ENCODE measurements around the gene ALDH5A1.

Gene ALDH5A1

DNA sequence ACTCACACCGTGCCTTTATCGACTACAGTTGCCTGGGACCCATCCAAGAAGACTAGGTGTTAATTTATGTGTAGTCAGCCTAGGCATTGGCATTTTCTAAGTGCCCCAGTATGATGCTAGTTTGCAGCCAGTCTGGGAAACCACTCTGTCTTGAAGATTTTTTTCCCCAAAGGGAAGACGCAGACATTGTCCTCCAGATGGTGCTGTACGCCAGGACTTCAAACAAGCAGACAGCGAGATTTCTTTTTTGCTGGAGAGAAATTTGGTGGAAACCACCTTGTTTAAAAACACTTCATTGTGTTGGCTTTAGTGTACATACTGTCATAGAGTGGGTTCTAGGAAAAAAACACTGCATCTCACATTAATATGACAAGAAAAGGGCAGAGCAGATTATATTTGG, 30.0 kb downstream of the ALDH5A1 start:
- DNase-seq (no peak), ATAC-seq (no peak)

DNA sequence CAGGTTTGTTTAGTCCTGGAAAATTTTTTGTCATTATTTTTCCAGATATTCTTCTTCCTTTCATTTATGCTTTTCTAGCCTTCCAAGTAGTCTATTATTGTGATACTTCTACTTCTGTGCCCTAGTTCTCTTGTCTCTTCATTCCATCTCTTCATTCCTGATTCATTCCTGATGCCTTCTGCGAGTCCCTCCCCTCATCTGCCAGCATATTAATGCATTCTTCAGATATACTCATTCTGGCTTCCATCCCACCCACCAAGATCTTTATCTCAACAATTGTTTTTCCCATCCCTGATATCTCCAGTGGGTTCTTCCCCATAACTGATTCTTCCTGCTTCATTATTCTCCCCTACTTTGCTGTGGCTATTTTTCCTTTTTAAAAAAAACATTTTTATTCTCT, 35.2 kb downstream of the ALDH5A1 start:
- ATAC-seq (no peak), DNase-seq (no peak)

DNA sequence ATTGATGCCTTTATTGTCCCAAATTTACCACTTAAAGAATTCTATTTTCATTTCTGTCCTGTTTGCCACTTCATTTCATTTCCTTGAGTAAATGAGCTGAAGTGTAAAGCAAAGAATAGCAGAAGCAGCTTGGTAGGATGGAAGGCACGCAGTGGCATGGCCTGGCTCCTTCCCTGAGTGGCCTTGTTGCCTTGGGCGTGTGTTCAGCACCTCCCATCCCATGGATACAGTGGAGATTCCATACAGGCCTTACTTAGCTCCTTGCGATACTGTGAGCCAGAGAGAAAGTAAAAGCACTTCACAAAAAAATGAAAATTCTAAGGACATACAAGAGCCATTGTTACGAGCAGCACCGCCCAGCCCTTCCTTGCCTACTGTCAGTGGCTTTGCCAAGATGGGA, 39.6 kb downstream of the ALDH5A1 start:
- ATAC-seq = no peak
- DNase-seq = no peak

DNA sequence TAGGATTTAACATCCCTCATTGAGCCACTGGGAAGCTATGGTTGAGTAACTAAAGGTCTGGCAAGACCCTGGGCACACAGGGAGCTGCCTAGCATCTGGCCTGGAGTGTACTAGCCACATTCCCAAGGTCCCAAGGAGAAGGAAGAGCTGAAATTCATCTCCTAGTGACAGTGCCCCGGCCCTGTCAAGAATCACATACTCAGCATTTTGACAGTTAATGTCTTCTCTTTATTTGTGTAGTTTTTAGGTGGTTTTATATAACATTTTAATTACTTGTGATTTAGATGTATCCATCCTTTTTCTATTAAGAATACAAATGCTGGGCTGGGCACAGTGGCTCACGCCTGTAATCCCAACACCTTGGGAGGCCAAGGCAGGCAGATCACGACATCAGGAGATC, 40.4 kb downstream of the ALDH5A1 start:
- ATAC-seq = no peak
- no peak for DNase-seq

DNA sequence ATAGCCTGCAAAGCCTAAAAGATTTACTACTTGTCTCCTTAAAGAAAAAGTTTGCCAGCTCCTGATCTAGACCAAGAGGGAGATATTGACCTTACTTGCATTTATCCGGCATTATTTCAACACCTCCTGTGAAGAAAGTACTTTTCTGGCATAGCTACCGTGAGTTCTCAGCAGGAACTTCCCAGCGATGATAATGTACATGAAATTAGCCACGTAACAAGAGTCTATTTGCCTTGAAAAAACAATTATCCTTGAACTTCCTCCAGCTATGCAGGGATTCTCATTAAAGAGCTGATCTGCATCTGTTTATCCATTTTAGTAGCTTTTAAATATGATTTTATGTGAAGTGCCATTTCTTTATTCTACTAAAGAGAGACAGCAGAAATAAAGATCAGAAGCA, 41.7 kb downstream of the ALDH5A1 start:
- no peak for ATAC-seq
- DNase-seq = no peak

DNA sequence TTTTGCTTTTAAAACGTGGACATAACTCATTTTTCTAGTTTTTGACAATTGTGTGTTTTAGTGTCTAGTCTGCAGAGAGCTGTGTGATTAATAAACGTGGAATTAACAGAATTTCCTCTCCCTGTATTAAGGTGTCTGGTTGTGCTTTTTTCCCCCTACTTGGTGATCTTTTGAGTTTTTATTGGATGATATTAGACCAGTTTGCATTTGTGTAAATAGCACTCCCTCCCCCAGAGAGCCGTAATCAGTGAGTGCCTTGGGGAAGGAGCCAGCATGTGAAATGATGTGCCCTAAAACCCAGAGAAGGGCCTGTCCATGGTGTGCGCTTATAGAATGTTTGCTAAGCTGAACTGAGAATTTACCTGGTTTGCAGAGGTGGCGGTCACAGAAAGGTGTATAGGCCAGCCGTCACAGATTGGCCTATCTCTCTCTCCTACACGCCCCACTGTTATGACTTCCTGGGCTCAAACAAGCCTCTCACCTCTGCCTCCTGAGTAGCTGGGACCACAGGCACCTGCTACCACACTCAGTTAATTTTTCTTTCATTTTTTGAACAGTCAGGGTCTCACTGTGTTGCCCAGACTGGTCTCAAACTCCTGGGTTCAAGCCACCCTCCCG, 42.4 kb downstream of the ALDH5A1 start:
- ATAC-seq (no peak), DNase-seq (no peak)

DNA sequence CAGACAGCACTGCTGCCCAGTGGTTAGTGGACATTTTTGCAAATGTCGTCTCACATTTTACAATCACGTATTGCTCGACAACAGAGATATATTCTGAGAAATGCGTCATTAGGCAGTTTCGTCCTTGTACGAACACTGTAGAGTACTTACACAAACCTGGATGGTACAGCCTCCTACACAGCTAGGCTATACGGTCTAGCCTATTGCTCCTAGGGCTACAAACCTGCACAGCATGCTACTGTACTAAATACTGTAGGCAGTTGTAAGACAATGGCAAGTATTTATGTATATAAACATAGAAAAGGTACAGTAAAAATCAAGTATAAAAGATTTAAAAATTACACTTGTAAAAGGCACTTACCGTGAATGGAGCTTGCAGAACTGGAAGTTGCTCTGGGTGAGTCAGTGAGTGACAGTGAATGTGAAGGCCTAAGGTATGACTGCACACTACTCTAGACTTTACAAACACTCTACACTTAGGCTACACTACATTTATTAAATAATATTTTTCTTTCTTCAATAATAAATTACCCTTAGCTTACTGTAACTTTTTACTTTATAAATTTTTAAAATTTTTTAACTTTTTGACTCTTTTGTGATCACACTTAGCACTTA, 43.1 kb downstream of the ALDH5A1 start:
- no peak for ATAC-seq
- DNase-seq = no peak

DNA sequence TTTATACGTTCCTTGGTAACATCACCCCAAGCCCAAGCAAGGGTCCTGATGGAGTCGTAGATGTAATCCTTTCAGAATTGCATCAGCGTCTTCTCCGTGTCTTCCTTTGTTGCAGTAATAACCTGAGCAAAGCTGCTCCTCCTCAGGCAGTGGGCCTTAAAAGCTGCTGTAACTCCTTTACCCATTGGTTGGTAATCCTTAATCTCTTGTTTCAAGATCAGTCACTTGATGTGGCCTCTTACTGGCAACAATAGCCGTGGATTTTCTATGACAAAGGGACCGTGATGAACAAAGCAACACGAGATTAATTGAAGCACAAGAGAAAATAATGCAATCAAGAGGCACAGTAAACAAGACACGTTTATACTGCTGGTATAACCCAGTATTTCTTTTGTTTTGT, 44.6 kb downstream of the ALDH5A1 start:
- DNase-seq = no peak
- ATAC-seq = no peak

DNA sequence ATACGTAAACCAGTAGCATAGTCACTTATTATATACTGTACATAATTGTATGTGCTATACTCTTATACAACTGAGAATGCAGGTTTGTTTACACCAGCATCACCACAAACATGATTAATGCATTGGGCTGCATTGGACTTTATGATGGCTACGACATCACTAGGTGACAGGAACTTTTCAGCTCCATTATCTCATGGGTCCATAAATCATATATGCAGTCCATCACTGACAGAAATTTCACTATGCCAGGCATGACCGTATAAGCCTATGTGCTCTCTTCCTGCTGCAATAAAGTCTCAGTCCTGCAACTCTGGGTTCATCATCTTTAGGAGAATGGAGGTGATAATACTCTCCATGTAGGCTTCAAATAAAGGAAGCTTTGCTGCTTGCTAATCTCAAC, 45.4 kb downstream of the ALDH5A1 start:
- no peak for ATAC-seq
- DNase-seq = no peak

DNA sequence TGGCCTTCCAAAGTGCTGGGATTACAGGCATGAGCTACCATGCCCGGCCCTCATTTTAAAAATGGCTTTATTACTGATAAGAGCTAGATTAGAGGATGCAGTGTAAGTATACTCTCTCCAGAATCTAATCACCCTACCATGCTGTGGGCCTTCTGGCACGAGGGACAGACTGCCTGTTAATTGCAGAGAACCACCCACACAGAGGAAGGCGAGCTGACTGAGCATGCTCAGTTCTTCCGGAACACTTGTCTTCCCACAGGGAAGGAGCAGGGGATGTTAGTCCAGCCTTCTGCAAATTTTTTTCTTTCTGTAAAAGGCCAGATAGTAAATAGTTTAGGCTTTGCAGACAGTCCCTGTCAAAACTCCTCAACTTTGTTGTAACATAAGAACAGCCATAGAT, 48.9 kb downstream of the ALDH5A1 start:
- DNase-seq (no peak), ATAC-seq (no peak)

DNA sequence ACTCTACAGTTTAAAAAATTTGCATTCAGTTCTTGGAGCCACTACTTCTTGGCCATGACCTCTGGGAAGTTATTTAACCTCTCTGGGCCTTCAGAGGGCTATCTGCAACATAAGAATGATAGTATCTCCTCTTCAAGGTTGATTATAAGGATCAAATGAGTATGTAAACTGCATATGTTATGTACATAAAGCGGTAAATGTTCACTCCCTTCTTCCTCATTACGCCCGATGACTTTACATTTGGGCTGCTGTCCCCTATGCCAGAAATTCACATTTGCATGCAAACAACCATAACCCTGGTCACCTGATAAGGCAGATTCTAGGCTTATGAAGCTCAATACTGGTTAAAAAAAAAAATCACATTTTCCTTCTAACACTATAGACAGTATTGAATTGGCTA, 50.4 kb downstream of the ALDH5A1 start:
- ATAC-seq = no peak

DNA sequence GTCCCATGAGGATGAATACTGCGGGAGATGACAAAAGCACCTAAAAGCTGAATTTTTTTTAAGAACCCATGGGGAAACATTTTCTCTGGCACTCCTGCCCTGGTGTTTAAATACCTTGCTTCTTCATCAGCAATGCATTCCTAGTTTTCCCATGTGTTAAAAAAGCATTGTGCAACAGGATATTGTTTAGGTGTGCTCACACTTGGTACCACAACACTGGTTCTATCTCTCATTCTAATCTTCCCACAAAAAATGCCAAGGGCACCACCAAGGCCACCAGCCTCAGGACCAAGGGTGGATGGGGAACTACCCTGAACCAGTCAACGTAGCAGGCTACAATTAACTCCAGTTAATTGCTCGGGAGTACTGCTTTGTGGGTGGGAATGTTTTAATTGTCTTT, 50.9 kb downstream of the ALDH5A1 start:
- ATAC-seq = no peak

More for the DNA sequence above, 50.4 kb downstream of the ALDH5A1 start:
- DNase-seq = no peak

DNA sequence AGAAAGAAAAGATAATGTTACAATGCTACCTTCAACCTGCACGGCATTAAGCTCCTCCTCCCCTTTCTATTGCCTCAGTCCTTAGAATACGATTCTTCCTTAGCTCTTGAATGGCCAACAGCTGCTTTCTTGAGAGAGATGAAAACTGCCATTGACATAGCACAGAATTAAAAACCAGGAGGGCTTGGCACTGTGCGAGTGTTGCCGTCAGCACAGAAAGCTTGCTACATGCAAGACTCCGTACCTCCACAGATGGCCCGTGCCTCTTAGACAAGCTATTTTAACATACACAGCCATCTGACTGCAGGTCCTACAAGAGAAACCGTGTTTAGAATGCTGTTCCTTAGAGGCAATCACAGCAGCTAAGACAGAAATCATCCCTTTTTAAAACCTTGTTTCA, 51.7 kb downstream of the ALDH5A1 start:
- DNase-seq (no peak), ATAC-seq (no peak)

More for the DNA sequence above, 50.9 kb downstream of the ALDH5A1 start:
- no peak for DNase-seq

DNA sequence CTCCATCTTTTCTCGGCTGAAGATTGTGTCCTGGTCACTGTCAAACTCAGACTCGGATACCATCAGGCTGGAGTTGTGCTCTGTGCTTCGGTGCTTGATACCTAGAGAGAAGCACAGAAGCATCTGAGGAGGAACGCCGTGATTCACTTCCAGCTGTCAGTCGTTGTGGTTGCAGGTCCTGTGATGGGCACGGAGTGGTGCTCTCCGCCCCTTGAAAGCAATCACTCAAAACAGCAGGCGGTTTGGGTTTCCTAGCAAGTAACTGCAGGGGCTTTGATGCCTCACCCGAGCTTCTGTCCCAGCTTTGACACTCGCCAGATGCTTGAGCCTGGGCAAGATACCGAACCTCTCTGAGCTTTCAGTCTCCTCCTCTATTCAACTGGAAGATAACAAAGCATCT, 52.5 kb downstream of the ALDH5A1 start:
- peak; percentile 55 for DNase-seq
- peak; percentile 88 for ATAC-seq

DNA sequence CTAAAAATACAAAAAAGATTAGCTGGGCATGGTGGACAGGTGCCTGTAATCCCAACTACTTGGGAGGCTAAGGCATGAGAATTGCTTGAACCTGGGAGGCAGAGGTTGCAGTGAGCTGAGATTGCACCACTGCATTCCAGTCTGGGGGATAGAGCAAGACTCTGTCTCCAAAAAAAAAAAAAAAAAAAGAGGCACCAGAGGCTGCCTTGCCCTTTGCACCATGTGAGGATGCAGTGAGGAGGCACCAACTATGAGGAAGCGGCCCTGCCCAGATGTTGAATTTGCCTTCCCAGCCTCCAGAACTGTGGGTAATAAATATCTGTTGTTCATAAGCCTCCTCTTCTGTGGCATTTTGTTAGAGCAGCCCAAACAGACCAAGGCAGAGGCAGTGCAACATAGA, 54.4 kb downstream of the ALDH5A1 start:
- no peak for ATAC-seq

DNA sequence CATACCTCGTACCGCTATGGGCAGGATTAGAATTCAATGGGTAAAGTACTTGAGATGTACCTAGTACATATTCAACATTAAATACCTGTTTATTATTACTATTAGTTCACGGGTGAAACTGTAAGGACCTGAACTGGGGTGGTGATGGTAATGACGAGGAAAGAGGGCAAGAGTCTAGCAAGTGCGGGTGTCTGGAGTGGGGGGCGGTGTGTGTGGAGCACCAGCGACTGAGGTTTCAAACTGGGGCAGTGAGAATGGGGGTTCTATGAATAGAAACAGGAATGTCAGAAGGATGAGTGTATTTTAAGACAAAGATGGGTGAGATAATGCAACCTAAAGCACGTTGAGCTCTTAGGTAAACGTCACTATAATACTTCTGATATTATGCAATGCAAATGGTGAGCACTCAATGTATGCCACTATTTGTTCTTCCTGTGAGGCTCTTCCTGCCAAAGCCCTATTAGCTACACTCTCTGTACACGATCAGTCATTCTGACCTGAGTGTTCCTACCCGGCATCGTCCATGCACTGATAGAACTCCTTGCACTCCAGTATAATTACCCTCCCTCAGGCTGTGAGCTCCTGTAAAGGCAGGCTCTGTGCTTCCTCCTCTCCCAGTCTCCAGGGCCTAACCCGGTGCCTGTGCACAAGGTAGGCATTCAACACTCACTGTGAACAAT, 55.0 kb downstream of the ALDH5A1 start:
- no peak for DNase-seq
- no peak for ATAC-seq

More for the DNA sequence above, 54.4 kb downstream of the ALDH5A1 start:
- no peak for DNase-seq

DNA sequence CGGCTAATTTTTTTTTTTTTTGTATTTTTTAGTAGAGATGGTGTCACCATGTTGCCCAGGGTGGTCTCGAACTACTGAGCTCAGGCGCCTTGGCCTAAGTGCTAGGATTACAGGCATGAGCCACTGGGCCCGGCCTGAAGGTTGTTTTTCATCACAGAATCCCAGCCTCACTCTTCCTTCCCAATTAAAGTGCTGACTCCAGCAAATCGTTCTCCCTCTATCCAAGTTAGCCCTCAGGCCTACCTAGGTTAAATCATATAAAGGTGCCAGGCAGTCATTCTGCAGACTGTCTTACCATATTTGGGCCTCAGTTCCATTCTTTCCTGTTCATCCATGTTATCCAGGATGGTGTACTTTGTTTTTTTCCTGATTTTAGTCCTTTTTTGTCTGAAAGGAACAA, 56.4 kb downstream of the ALDH5A1 start:
- ATAC-seq = no peak
- DNase-seq = no peak

DNA sequence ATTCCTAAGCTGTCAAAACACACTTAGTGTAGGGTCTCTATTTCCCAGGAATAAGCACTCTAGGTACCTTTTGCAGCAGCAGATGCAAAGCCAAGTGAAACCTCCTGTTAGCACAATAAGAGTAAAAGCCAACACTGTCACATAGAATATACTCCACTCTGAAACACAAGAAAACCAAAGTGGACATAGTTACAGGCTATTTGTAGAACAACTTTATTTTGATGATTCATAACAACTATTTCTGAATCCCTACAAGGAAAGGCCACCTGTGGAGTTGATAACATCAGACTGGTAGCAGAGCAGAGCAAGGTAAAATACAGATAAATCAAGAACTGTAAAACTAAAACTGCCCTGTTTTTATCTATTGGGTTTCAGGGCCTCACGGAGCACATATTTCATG, 59.7 kb downstream of the ALDH5A1 start:
- DNase-seq = no peak
- no peak for ATAC-seq

DNA sequence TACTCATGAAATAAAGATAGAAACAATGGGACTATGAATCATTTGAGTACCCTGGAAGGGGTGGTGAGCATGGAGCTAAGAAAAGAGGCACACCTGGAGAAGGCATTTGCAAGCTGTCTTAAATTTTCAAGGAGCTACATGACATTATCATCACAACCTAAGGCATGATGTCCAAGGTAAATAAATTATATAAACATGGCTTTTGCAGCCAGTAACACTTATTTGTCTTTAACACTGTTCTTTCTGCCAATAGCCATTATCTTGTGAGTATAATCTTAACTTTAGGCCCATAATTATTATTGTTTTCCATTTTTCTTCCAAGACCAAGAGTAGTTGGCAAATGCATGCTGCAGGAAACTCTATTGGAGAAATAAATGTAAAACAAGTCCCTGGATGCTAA, 63.7 kb downstream of the ALDH5A1 start:
- DNase-seq = no peak
- ATAC-seq = no peak

DNA sequence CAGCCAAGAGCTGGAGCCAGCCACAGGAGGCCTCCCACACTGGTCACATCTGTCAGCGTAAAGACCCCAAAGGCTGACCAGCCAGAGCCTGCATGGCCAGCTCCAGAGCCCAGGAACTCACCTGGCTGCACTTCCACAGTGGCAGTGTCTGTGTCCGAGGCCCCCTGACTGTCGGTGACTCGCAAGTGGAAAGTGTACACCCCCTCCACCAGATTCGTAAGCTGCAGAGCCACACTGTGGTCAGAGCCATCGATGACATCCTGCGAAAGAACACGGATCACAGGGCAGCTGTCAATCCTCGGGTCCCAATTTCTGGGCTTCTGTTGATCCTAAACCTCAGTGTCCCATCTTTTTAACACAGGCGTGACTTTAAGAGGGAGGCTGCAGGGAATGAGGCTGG, 69.3 kb downstream of the ALDH5A1 start:
- ATAC-seq (no peak), DNase-seq (no peak)

DNA sequence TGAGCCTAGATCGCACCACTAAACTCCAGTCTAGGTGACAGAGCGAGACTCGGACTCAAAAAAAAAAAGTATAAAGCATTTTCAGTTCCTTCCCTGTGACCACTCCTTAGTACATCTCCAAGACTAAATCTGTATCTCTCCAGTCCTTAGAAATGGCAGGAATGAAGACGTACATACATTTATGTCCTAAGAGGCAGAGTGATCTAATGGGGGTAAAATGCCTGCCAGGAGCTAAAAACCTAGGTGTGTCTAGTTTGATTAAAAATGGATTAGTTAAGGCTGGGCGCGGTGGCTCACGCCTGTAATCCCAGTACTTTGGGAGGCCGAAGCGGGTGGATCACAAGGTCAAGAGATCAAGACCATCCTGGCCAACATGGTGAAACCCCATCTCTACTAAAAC, 70.4 kb downstream of the ALDH5A1 start:
- DNase-seq (no peak), ATAC-seq (no peak)

DNA sequence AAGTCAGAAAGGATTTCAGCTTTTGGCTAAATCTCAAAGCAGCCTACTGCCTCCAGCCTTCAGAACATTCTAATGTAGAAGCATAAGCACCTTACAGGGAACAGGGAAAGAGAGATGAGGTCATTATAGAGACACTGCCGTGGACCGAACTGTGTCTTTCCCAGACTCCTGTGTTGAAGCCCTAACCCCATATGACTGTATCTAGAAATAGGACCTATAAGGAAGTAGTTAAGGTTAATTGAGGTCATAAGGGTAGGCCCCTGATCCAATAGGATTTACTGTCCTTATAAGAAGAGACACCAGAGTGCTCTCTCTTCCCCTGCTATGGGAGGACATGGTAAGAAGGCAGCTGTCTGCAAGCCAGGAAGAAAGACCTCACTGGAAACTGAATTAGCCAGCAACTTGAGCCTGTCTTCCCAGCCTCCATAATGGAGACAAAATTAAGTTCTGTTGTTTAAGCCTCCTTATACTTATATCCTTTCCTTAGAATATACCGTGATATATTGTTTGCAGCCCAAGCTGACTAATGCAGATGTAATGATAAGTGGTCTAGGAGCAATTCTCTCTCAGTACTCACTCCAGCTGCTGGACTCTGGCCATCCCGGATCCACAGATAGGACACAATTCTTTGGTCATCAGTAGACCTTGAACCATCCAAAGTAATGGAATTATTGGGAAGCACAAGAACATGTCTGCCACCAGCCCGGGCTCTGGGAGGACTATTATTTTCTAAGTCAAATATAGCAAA, 71.4 kb downstream of the ALDH5A1 start:
- DNase-seq = no peak

DNA sequence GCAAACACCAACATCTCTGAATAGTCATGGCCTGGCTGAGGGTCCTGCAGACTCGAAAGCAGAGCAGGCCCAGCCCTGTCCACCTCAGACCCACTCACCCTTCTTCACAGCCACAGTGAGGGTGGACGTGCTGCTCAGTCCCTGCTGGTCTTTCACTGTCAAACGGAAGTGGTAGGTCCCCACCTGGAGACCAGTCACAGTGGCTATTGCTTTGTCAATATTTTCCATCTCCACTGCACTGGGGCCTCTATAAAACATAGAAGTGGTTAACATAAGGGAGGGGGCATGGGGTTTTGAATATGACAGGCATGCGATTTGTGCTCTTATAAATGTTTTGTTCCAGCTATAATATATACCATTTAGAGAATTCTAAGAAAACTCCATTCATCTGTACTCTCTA, 73.9 kb downstream of the ALDH5A1 start:
- ATAC-seq (no peak), DNase-seq (no peak)

More for the DNA sequence above, 71.4 kb downstream of the ALDH5A1 start:
- ATAC-seq = no peak

All from stimulated activated naive CD8-positive, alpha-beta T cell treated with anti-CD3 and anti-CD28 coated beads, Interleukin-15, Interleukin-2, amounts not matched to agents 100 U/mL and 50 U/mL, for 24 hours (primary cell).